Adrenal gland (tissue), 12 donors: ENCODE results near the gene TXNDC11. TPM values are rescaled to one million over a fixed set of nuclear protein-coding genes. Genes with fewer than 3 reads are reported as not detected.
A peak's percentile ranks its signal among the peaks of the same experiment; 100 is the strongest.

ENCODE experiments used
- DNase-seq, 7 donors: peaks; one replicate each; pipeline ENCODE4 v3.0.0-alpha.2; 2019 to 2020
- H3K27ac ChIP-seq, 5 donors: fragments of 200-600 bp; sonication (generic) in 4 of 5; 1 replicate in 3 of 5; 2 replicates in 2 of 5; pipeline versions ENCODE4 v1.5.1 to v1.8.0; 2016 to 2020; ENCODE audit warnings: mild to moderate bottlenecking in 1 of 5
- H3K27me3 ChIP-seq: fragments of 200-600 bp; 2 replicates; pipeline ENCODE4 v1.8.0; 2021
- H3K36me3 ChIP-seq, 2 donors: fragments of 200-600 bp; replicated peaks in 1 of 2; 1 replicate in 1 of 2; 2 replicates in 1 of 2; pipeline versions ENCODE4 v1.5.1 to v1.8.0; 2018 to 2022
- H3K4me1 ChIP-seq, 2 donors: fragments of 200-600 bp; replicated peaks in 1 of 2; 1 replicate in 1 of 2; 2 replicates in 1 of 2; pipeline versions ENCODE4 v1.5.1 to v1.8.0; 2018 to 2021
- H3K4me3 ChIP-seq, 4 donors: fragments of 200-600 bp; sonication (generic) in 3 of 4; one replicate each; pipeline ENCODE4 v1.5.1; 2016 to 2018
- H3K9me3 ChIP-seq, 3 donors: fragments of 200-600 bp; sonication (generic) in 1 of 3; replicated peaks in 1 of 3; 1 replicate in 2 of 3; 2 replicates in 1 of 3; pipeline versions ENCODE4 v1.5.1 to v1.8.0; 2016 to 2021
- POLR2A ChIP-seq, 2 donors: fragments of 450-650 bp; IDR thresholded peaks; one replicate each; pipeline ENCODE4 v1.6.1; 2017; ENCODE audit warnings: antibody characterized with exemption in 2 of 2, mild to moderate bottlenecking in 2 of 2, moderate library complexity in 1 of 2
- WGBS, 4 donors: extraction: QIAGEN DNeasy Blood & Tissue Kit in 2 of 4; methylation state at CpG; one replicate each; pipeline versions ENCODE4 v1.1.5 to v1.1.7; 2013 to 2017; 5-methylcytosine and 5-hydroxymethylcytosine counted together
- intact Hi-C, 2 donors: fragments of 100-400 bp; cut with DNase I; formaldehyde crosslinking; loops; one replicate each; pipeline versions ENCODE4 v1.14.1 to v1.15.0; 2022 to 2023
- polyA plus RNA-seq, 3 donors: library from polyadenylated mRNA; stranded (reverse); fragments of 200-250 nt in 2 of 3; fragments of 350-450 nt in 1 of 3; fragmentation: Illumina TruSeq in 1 of 3; extraction: RNeasy Lipid Tissue Mini Kit (QIAGEN cat#74804) in 1 of 3; gene quantifications; one replicate each; pipeline ENCODE4 v1.2.3, GENCODE V29; 2013 to 2014
- total RNA-seq, 9 donors: library from RNA; depleted of rRNA in 4 of 9; stranded (reverse); fragments of >200 nt in 4 of 9; fragments of 120-200 nt in 1 of 9; fragmentation: NEBNext Ultra II Directional in 1 of 9; extraction: Animal tissue kit (Norgen Biotek cat#: 25700) in 1 of 9; gene quantifications; one replicate each; pipeline versions ENCODE4 v1.1.0 to v1.2.4, GENCODE V29; 2013 to 2023
- TF ChIP-seq, protein P1 (sequence below), 6 experiments: fragments of 450-650 bp in 4 of 6; fragments of 200-600 bp in 2 of 6; sonication (generic) in 1 of 6; IDR thresholded peaks; 1 replicate in 5 of 6; 2 replicates in 1 of 6; pipeline versions ENCODE4 v1.5.1 to v1.8.0; 2016 to 2021; ENCODE audit warnings: antibody characterized with exemption in 6 of 6, mild to moderate bottlenecking in 2 of 6, moderate library complexity in 1 of 6
- donor health status: healthy with polysubstance abuse.
- donor health status: Bipolar disorder and iron deficiency.
- donor health status: DM: yes; HTN: yes; CAD: no.
- donor health status: DM: no; HTN: no; CAD: no.
- donor health status: DM: no; HTN: no; CAD: no.
- donor health status: DM: yes; HTN: yes; CAD: no.

The TXNDC11 gene
- total and polyA plus RNA-seq, 12 donors: 33.5 to 78.1 (median 50.4) TPM

DNA sequence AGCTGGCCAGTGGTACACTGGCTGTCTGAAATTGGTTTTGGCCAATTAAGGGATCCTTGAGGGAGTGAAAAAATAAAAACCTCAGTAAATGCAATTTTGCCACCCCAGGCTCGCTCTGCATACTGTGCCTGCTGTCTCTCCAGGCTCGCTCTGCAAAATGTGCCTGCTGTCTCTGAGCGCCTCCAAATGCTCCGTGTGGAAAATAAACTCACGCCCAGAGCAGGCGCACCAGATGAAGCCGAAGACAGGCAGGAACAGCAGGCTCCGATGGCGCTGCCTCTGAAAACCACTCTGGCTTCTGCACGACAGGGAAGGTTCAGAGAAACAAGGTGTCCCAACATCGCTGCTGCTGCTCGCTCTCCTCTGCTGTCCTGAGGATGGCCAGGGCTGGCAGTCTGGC is 45.3 kb downstream of the TXNDC11 start:
- WGBS, 4 donors: 92 to 96% (median 95%) methylated on average over 10 to 12 of the region's 12 CpGs
- TF ChIP-seq, protein P1, sequence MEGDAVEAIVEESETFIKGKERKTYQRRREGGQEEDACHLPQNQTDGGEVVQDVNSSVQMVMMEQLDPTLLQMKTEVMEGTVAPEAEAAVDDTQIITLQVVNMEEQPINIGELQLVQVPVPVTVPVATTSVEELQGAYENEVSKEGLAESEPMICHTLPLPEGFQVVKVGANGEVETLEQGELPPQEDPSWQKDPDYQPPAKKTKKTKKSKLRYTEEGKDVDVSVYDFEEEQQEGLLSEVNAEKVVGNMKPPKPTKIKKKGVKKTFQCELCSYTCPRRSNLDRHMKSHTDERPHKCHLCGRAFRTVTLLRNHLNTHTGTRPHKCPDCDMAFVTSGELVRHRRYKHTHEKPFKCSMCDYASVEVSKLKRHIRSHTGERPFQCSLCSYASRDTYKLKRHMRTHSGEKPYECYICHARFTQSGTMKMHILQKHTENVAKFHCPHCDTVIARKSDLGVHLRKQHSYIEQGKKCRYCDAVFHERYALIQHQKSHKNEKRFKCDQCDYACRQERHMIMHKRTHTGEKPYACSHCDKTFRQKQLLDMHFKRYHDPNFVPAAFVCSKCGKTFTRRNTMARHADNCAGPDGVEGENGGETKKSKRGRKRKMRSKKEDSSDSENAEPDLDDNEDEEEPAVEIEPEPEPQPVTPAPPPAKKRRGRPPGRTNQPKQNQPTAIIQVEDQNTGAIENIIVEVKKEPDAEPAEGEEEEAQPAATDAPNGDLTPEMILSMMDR (IDR thresholded peaks at IDR 0.05): no peak
- TF ChIP-seq POLR2A (IDR thresholded peaks at IDR 0.05): no peak
- peak overlapping the region in 1 of 5 donors; percentile 6 for H3K27ac ChIP-seq
- peaks cover 0 to 50% of the 10 kb centered on the region in 2 donors for H3K36me3 ChIP-seq
- DNase-seq: no peak
- peaks cover 0 to 8% of the 10 kb centered on the region in 2 donors for H3K4me1 ChIP-seq
- no peaks in the 10 kb centered on the region for H3K27me3 ChIP-seq
- H3K9me3 ChIP-seq: no peaks in the 10 kb centered on the region
- intact Hi-C loops: no loop called here
- H3K4me3 ChIP-seq: no peak overlapping the region

- intact Hi-C loops: no loop called here
- Histone ChIP-seq H3K4me3 (no peak overlapping the region), H3K4me1 (peaks cover 0 to 8% of the 10 kb centered on the region in 2 donors), H3K9me3 (no peaks in the 10 kb centered on the region), H3K27me3 (no peaks in the 10 kb centered on the region), H3K36me3 (peaks cover 0 to 58% of the 10 kb centered on the region in 2 donors), H3K27ac (no peak overlapping the region)
- DNase-seq: peak in 1 of 7 donors; percentile 14
- TF ChIP-seq POLR2A (IDR thresholded peaks at IDR 0.05): no peak
- TF ChIP-seq, protein P1 (IDR thresholded peaks at IDR 0.05): no peak
- WGBS, 4 donors: 92 to 95% (median 93%) methylated on average over 12 of the region's 12 CpGs
Observed at GRCh38 chr16:11696266-11697012, 46.2 kb downstream of the TXNDC11 start.

- intact Hi-C loops: no loop called here
- H3K4me1 ChIP-seq: peaks cover 8 to 21% of the 10 kb centered on the region in 2 donors
- DNase-seq: peak in 2 of 7 donors; percentile 13 to 46
- H3K9me3 ChIP-seq: no peaks in the 10 kb centered on the region
- no peak overlapping the region for H3K27ac ChIP-seq
- no peaks in the 10 kb centered on the region for H3K27me3 ChIP-seq
- no peak for TF ChIP-seq POLR2A (IDR thresholded peaks at IDR 0.05)
- TF ChIP-seq, protein P1 (IDR thresholded peaks at IDR 0.05): no peak
- 89 to 97% (median 95%) methylated on average over 4 to 6 of the region's 6 CpGs for WGBS, 4 donors
- H3K36me3 ChIP-seq: peaks cover 0 to 59% of the 10 kb centered on the region in 2 donors
- H3K4me3 ChIP-seq: no peak overlapping the region
Observed at GRCh38 chr16:11692651-11693050, 50.0 kb downstream of the TXNDC11 start.

- H3K36me3 ChIP-seq: peaks cover 0 to 59% of the 10 kb centered on the region in 2 donors
- intact Hi-C loops: no loop called here
- WGBS, 4 donors: 89 to 96% (median 90%) methylated on average over 8 of the region's 8 CpGs
Observed at GRCh38 chr16:11692171-11692570, 50.5 kb downstream of the TXNDC11 start.

More at GRCh38 chr16:11692171-11692570, 50.5 kb downstream of the TXNDC11 start:
- Histone ChIP-seq H3K4me1 (peaks cover 8 to 21% of the 10 kb centered on the region in 2 donors), H3K27me3 (no peaks in the 10 kb centered on the region), H3K27ac (no peak overlapping the region), H3K4me3 (no peak overlapping the region), H3K9me3 (no peaks in the 10 kb centered on the region)
- TF ChIP-seq, protein P1 (IDR thresholded peaks at IDR 0.05): no peak
- no peak for TF ChIP-seq POLR2A (IDR thresholded peaks at IDR 0.05)
- DNase-seq: no peak
